Activated CD8-positive, alpha-beta memory T cell treated with anti-CD3 and anti-CD28 coated beads, Interleukin-2, amount 50 U/mL, for 24 hours (primary cell): Measurements from ENCODE around the gene TFG.

Experiments used
- DNase-seq: peaks from one replicate; pipeline ENCODE4 v3.0.0-alpha.2; 2020; ENCODE audit errors: extremely low read depth

Gene TFG

GRCh38 chr3:100754563-100755334 is 45.5 kb downstream of the TFG start:
- no peak for DNase-seq

- DNase-seq: no peak
These were observed 47.1 kb downstream of the TFG start for GRCh38 chr3:100756441-100756840.

GRCh38 chr3:100759159-100759558 is 49.9 kb downstream of the TFG start:
- DNase-seq: no peak

DNA sequence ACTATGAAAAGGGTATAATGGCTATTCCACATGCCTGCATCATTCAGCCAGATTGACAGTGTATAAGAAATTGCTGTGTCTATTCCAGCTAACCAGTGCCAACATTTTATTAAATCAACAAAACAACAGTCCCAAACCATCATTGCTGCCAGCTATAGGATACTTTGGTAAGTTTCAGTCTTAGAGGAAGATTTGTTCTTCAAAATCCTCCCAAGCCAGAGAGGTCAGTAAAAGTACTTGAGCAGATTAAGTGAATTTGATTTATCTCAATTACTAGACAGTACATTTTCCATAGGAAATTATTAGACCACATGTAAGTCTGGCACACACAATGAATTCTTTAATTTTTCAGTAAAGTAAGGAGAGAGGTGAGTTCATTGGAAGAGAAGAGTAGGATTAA is 50.7 kb downstream of the TFG start:
- no peak for DNase-seq

GRCh38 chr3:100760377-100760776 is 51.1 kb downstream of the TFG start:
- DNase-seq: no peak

DNA sequence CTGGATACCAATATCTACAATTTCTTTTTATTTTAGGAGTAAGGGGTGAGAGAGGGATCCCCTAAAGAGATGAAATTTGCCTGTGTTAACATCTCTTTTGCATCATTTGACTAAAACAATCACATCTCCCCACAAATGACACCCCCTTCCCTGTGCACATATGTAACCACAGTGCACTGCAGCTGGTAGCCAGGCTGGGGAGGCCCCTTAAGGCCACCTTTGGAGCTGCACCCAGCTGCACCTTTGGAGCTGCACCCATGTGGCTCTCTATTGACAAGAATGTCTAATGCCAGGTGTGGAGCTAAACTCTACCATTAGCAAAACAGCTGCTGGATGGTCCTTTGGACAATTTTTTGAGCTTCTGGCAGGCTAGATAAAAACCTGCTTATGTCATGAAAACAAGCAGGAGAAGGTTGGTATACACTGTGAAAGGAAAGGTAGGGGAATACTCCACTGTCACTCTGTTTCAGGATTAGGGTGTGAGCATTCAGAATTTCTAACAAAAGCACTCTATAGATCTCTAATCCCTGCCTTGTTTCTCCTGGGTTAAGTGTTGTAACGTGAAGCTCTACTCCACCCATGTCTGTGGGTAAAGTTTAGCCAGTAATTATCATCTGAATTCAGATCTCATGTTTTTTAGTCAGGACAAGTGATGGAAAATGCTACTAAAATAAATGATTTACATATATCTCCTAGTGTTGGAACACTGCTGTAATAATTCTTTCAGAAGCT is 52.1 kb downstream of the TFG start:
- DNase-seq: no peak

DNA sequence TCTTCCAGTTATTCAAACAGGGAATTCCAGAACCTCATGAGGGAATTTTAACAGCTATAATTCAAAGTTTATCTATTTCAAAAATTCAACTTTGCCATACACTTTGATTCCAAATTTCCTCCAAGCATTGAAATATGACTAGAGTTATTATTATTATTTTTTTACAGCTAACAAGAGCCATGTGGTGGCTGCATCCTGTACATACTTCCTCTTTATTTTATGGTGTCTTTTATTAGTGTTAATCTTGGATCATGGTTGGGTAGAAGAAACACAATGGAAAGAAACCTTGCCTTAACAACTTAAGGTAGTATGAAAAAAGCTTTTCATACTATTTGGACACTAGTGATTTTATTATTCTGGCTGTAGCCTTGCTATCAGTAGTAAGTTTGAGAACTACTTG is 52.7 kb downstream of the TFG start:
- DNase-seq: no peak

DNA sequence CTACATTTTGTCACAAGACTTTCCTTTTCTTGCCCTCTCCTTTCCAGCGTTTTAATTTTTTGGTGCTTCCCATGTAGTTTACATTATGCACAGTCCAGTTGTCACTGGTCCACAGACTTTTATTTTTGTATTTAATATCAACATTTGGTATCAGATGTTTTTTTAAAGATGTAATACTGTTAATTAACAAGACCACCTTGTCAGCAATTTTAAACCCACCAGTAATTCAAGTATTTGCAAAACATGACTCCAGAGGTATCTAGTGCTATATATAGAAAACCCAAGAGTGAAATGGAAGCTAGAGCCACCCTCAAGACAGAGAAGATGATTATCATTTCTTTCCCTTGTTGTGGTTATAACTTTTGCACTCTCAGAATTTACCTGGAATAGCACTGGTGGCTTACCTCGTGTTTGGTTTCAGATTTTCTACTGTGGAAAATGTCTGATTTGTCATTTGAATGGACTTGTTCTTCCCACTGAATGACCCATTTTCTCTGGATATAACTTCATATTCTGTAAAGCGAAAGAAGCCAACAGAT is 56.2 kb downstream of the TFG start:
- no peak for DNase-seq

DNA sequence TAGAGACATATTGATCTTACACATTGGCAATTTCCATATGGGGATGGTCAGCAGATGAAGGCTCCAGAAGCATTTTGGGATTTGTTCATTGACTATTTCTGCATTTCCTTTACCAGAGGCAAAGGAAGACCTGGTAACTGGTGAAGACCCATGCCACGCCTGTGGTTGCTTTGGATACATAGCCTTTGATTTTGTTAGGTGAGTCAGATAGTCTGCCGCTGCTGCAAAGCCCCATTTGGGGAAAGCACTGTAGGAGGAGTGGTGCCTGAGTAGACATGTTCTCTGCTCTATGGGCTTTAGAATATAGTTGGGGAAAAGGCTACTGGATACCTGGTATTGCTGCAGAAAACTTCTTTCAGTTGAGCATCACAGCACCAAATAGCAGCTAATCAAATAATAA is 56.8 kb downstream of the TFG start:
- no peak for DNase-seq

DNA sequence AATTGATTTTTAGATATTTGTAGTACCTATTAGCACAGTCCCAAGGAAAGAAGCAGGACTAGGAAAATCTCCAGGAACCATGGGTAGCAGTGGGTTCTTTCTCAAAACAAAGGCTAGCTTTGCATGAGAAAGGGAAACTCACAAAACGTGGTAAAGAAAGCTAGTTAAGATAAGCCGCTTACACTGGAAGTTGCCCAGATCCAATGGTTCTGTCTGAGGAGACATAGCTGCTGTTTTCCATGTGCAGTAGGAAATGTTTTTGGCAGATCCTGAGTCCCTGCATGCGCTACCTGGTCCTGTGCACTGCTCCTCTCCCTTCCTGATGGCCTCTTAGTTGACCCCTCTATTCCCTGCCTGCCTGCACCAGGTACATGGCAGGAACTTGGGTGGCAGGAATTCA is 60.4 kb downstream of the TFG start:
- DNase-seq: no peak

GRCh38 chr3:100775226-100775625 is 65.9 kb downstream of the TFG start:
- DNase-seq: no peak

GRCh38 chr3:100775669-100776068 is 66.4 kb downstream of the TFG start:
- DNase-seq: no peak

- DNase-seq: no peak
These were observed 66.9 kb downstream of the TFG start for GRCh38 chr3:100776097-100776729.

DNA sequence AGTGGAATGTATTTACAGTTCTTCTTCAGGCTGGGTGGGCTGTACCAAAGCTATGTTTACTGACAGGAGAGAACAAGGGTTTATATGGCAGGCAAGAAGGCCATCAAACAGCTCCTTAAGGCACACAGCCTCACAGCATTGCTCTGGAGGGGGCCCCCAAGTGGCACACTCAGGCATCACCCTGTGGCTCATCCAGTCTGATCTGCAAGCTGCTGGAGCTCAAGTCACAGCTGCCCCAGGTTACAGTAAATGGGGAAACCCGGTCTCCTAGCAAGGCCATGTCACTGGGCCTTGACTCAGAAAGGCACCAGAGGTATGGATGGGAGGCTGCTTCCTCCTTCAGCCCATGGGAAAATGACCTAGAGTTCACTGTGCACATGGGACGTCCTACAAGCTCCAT is 67.5 kb downstream of the TFG start:
- no peak for DNase-seq

DNA sequence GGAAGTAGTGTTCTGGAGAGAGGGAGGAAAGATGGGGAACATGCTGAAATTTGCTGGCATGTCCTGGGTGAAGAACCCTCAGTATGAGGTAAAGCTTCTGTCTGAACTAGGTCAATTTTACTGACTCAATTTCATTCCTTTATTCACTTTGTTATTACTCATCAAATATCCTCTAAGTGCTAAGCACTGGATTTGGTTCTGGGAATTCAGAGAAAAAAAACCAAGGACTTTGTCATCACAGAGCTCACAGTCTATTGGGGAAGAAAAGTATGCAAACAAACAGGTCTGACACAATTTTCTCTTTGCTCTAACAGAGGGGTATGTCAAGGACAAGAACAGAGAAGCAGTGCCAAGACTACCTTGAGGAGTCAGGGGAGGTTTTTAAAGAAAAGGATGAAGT is 68.0 kb downstream of the TFG start:
- DNase-seq: no peak

GRCh38 chr3:100779480-100779879 is 70.2 kb downstream of the TFG start:
- DNase-seq: no peak

DNA sequence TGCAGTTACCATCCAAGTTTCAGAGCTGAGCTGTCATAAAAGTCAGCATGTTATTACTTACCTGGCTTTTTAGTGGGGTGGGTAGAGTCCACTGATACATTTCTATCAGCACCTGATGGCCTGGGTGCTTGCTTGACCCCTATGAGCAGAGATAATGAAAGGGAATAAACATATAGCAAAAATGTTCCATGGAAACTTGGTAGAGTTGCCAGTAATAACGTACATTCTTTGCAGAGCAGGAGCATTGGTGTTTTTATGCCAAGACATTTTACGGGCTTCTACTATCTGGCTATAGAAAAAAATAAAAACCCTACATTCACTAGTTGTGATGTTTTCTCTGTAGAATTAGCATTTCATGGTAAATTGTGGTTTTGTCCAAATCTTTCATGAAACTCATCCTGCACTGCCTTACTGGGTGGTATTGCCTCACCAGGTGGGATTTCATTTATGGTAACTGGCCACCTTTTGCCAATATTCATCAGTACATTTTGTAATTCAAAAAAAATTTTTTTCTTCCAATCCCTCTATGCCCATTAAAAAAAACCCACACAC is 70.9 kb downstream of the TFG start:
- no peak for DNase-seq

- no peak for DNase-seq
These were observed 72.0 kb downstream of the TFG start for GRCh38 chr3:100781301-100781700.

GRCh38 chr3:100782348-100782747 is 73.1 kb downstream of the TFG start:
- DNase-seq: no peak

- DNase-seq: no peak
These were observed 73.6 kb downstream of the TFG start for GRCh38 chr3:100782906-100783305.

GRCh38 chr3:100783619-100784018 is 74.3 kb downstream of the TFG start:
- DNase-seq: no peak

GRCh38 chr3:100789579-100789978 is 80.3 kb downstream of the TFG start:
- no peak for DNase-seq
